Measurements from ENCODE around the gene LRAT. TPM values are rescaled to one million over a fixed set of nuclear protein-coding genes. Genes with fewer than 3 reads are reported as not detected.

The LRAT gene
- total RNA-seq, 1 experiment from 2014 or later = 20.4 TPM

DNA sequence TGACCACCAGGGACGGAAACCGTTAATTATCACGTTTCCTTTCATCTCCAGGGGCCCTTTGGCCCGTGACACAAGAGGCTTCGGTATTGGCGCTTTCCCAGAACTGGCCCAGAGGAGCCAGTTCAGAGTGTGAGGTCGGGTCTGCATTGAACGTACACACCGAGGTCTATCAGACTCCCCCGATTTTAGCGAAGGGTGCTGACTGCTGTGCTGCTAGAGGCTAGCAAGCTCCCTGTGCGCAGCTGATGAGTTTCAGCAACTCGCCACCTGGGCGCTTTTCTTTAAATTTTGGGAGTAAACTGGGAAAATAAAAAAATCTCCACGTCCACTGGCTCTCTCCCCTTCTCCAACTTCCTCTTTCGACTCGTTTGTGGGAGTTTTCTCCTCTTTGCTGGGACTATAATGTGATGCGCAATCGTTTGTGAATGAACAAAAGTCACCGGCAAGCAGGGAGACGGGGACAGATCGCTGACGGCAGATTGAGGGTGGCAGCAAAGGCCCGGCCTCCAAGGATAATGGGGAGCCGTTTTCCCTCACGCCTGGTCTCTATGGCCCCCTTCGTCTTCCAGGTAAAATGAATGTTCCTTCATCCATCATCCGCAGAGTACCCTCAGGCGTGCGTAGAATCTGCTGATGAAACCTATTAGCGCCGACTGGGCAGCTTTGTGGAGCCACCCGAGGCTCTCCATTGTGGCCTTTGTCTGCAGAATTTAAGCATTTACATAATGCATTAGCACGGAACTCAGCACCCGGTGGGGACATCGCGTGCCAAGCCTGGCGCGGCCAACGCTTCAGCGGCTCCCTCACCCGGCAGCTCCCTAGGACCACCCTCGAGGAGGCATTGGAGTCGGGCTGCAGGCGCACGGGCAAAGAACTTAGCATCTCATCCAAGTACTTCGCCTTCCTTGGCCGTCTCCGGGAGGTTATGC, 1.6 kb upstream of the LRAT start:
- Histone ChIP-seq H2AK5ac (ENCODE audit: insufficient read length, low read length) (no peak overlapping the region), H3K56ac (ENCODE audit: insufficient read length, low read depth, low read length) (no peak overlapping the region), H3K4me1 (ENCODE audit: insufficient read depth, low read length) (peaks cover 7% of the 10 kb centered on the region), H3K27me3 (ENCODE audit: insufficient read depth, low read length) (peaks cover 6% of the 10 kb centered on the region; the same call in 1 of the 2 replicates), H2BK5ac (ENCODE audit: insufficient read length, low read length) (no peak overlapping the region), H3K79me1 (ENCODE audit: insufficient read depth, low read depth, low read length, poor library complexity, severe bottlenecking) (no peaks in the 10 kb centered on the region), H3K14ac (ENCODE audit: insufficient read depth, low read length) (no peak overlapping the region), H3K4ac (ENCODE audit: low read depth, low read length) (no peak overlapping the region), H3K23me2 (ENCODE audit: insufficient read length, low read depth, low read length, poor library complexity, severe bottlenecking) (peaks cover 18% of the 10 kb centered on the region), H2BK20ac (ENCODE audit: low read depth, low read length, poor library complexity, severe bottlenecking) (no peak overlapping the region), H2AFZ (ENCODE audit: low read length) (no peak overlapping the region), H3K27ac (ENCODE audit: insufficient read length, low read depth, low read length) (no peak overlapping the region), H3K79me2 (ENCODE audit: insufficient read depth, low read length) (peaks cover 5% of the 10 kb centered on the region; the same call in 1 of the 2 replicates), H4K20me1 (ENCODE audit: control insufficient read depth, insufficient read depth, insufficient read length) (no peaks in the 10 kb centered on the region), H2BK120ac (ENCODE audit: low read depth, low read length, poor library complexity, severe bottlenecking) (no peak overlapping the region), H4K5ac (ENCODE audit: insufficient read length, low read depth, low read length) (no peak overlapping the region), H3K4me2 (ENCODE audit: insufficient read depth, insufficient read length, low read length) (peak overlapping the region; percentile 80), H2BK15ac (ENCODE audit: low read depth, low read length) (no peak overlapping the region), H3K23ac (ENCODE audit: insufficient read length, low read depth, low read length) (no peak overlapping the region), H3K9me3 (ENCODE audit: control insufficient read depth, low read depth, low read length) (no peaks in the 10 kb centered on the region), H3K18ac (ENCODE audit: insufficient read length, low read depth, low read length) (no peak overlapping the region), H4K91ac (ENCODE audit: insufficient read length, low read depth, low read length) (no peak overlapping the region), H2BK12ac (ENCODE audit: insufficient read length, low read depth, low read length) (no peak overlapping the region), H4K8ac (replicated peaks; ENCODE audit: insufficient read length, low read depth, low read length) (no peak overlapping the region), H3K9ac (ENCODE audit: extremely low read depth, insufficient read length, low read length) (no peak overlapping the region), H3T11ph (ENCODE audit: low read length) (no peak overlapping the region)
- peaks cover 61% of the 10 kb centered on the region in 2 experiments for H3K4me1 Mint-ChIP-seq
- H3K27me3 Mint-ChIP-seq (ENCODE audit: low read depth) = peaks cover 84% of the 10 kb centered on the region
- peak overlapping the region; percentile 40 to 76 for H3K4me3 Mint-ChIP-seq
- no peaks in the 10 kb centered on the region; a peak in 1 of 5 replicates for H3K9me3 Mint-ChIP-seq
- TF ChIP-seq, protein P1, sequence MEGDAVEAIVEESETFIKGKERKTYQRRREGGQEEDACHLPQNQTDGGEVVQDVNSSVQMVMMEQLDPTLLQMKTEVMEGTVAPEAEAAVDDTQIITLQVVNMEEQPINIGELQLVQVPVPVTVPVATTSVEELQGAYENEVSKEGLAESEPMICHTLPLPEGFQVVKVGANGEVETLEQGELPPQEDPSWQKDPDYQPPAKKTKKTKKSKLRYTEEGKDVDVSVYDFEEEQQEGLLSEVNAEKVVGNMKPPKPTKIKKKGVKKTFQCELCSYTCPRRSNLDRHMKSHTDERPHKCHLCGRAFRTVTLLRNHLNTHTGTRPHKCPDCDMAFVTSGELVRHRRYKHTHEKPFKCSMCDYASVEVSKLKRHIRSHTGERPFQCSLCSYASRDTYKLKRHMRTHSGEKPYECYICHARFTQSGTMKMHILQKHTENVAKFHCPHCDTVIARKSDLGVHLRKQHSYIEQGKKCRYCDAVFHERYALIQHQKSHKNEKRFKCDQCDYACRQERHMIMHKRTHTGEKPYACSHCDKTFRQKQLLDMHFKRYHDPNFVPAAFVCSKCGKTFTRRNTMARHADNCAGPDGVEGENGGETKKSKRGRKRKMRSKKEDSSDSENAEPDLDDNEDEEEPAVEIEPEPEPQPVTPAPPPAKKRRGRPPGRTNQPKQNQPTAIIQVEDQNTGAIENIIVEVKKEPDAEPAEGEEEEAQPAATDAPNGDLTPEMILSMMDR (conservative IDR thresholded peaks at IDR 0.05) = no peak
- no CpG with 5 or more reads among the region's 49 CpGs for WGBS (ENCODE audit: extremely low coverage, insufficient read length, low lambda C conversion rate)
- H3K27ac Mint-ChIP-seq = peak overlapping the region; percentile 55 to 84 (median 65); a peak in 6 of 7 replicates
- peaks cover 0 to 5% (median 2%) of the 10 kb centered on the region in 3 experiments; a peak in 4 of 7 replicates for H3K36me3 Mint-ChIP-seq (ENCODE audit: insufficient read depth in 1 of 3, low read depth in 3 of 3)
- DNase-seq = peak; percentile 88
